Trophoblast cell (in vitro differentiated cells and primary cell): ENCODE data around the gene PMPCA.

ENCODE experiments used
- DNase-seq, 2 donors: peaks; one replicate each; pipeline ENCODE4 v3.0.0-alpha.2; 2016
- H2AFZ ChIP-seq: 2 replicates; pipeline ENCODE4 v1.6.1; 2013; ENCODE audit warnings: low read length, moderate library complexity, mild to moderate bottlenecking; ENCODE audit not compliant: insufficient read depth, poor library complexity
- H2AK5ac ChIP-seq: 2 replicates; pipeline ENCODE4 v1.6.1; 2013; ENCODE audit warnings: mild to moderate bottlenecking, low read length
- H2BK120ac ChIP-seq: 2 replicates; pipeline ENCODE4 v1.6.1; 2013; ENCODE audit warnings: low read length, mild to moderate bottlenecking, moderate library complexity; ENCODE audit not compliant: insufficient read depth, poor library complexity
- H2BK12ac ChIP-seq: 2 replicates; pipeline ENCODE4 v1.6.1; 2013; ENCODE audit warnings: mild to moderate bottlenecking, low read length, moderate library complexity
- H2BK5ac ChIP-seq: 2 replicates; pipeline ENCODE4 v1.6.1; 2013; ENCODE audit warnings: low read length, low read depth, moderate library complexity, mild to moderate bottlenecking; ENCODE audit not compliant: poor library complexity
- H3K14ac ChIP-seq: 2 replicates; pipeline ENCODE4 v1.6.1; 2013; ENCODE audit warnings: mild to moderate bottlenecking, low read length
- H3K18ac ChIP-seq: 2 replicates; pipeline ENCODE4 v1.6.1; 2013; ENCODE audit warnings: mild to moderate bottlenecking, low read length
- H3K23ac ChIP-seq: 2 replicates; pipeline ENCODE4 v1.6.1; 2013; ENCODE audit warnings: low read length
- H3K27ac ChIP-seq: 2 replicates; pipeline ENCODE4 v1.5.1; 2013; ENCODE audit warnings: low read depth, mild to moderate bottlenecking, inconsistent platforms, low read length, moderate library complexity
- H3K27me3 ChIP-seq: 2 replicates; pipeline ENCODE4 v1.6.1; 2013; ENCODE audit warnings: inconsistent platforms, mild to moderate bottlenecking, low read length, moderate library complexity; ENCODE audit not compliant: insufficient read depth
- H3K36me3 ChIP-seq, 2 experiments: 1 replicate in 1 of 2; 2 replicates in 1 of 2; pipeline ENCODE4 v1.6.1; 2013; ENCODE audit warnings: low read length in 2 of 2, mild to moderate bottlenecking in 2 of 2, moderate library complexity in 1 of 2; ENCODE audit not compliant: insufficient read depth in 2 of 2, control insufficient read depth in 1 of 2
- H3K4ac ChIP-seq: 2 replicates; pipeline ENCODE4 v1.6.1; 2013; ENCODE audit warnings: low read depth, mild to moderate bottlenecking, low read length, moderate library complexity
- H3K4me1 ChIP-seq, 2 experiments: 1 replicate in 1 of 2; 2 replicates in 1 of 2; pipeline ENCODE4 v1.6.1; 2013; ENCODE audit warnings: low read length in 2 of 2, mild to moderate bottlenecking in 2 of 2, moderate library complexity in 1 of 2; ENCODE audit not compliant: insufficient read depth in 2 of 2, control insufficient read depth in 1 of 2
- H3K4me2 ChIP-seq: 2 replicates; pipeline ENCODE4 v1.6.1; 2013; ENCODE audit warnings: inconsistent platforms, mild to moderate bottlenecking, low read length, moderate library complexity
- H3K4me3 ChIP-seq: 2 replicates; pipeline ENCODE4 v1.5.1; 2013; ENCODE audit warnings: mild to moderate bottlenecking, low read depth, low read length, inconsistent platforms
- H3K79me1 ChIP-seq: one replicate; pipeline ENCODE4 v1.6.1; 2013; ENCODE audit warnings: low read length
- H3K79me2 ChIP-seq: 2 replicates; pipeline ENCODE4 v1.6.1; 2013; ENCODE audit warnings: low read length, mild to moderate bottlenecking; ENCODE audit not compliant: control insufficient read depth, insufficient read depth, poor library complexity
- H3K9ac ChIP-seq: 2 replicates; pipeline ENCODE4 v1.6.1; 2013; ENCODE audit warnings: mild to moderate bottlenecking, low read length
- H3K9me3 ChIP-seq: 2 replicates; pipeline ENCODE4 v1.6.1; 2013; ENCODE audit warnings: low read depth, mild to moderate bottlenecking, control low read depth, inconsistent platforms, low read length; ENCODE audit not compliant: insufficient read depth
- H4K12ac ChIP-seq: 2 replicates; pipeline ENCODE4 v1.6.1; 2013; ENCODE audit warnings: low read depth, mild to moderate bottlenecking, low read length, moderate library complexity
- H4K8ac ChIP-seq: 2 replicates; pipeline ENCODE4 v1.6.1; 2013; ENCODE audit warnings: low read depth, mild to moderate bottlenecking, low read length, moderate library complexity
- H4K91ac ChIP-seq: one replicate; pipeline ENCODE4 v1.6.1; 2013; ENCODE audit warnings: low read depth, mild to moderate bottlenecking, low read length, moderate library complexity
- WGBS: extraction: QIAGEN DNeasy Blood & Tissue Kit; methylation state at CpG from one replicate; pipeline ENCODE4 v1.1.7; 2013; ENCODE audit warnings: missing lambda C conversion rate; ENCODE audit not compliant: insufficient read length, insufficient coverage; ENCODE audit errors: extremely low coverage; 5-methylcytosine and 5-hydroxymethylcytosine counted together

PMPCA gene

DNA sequence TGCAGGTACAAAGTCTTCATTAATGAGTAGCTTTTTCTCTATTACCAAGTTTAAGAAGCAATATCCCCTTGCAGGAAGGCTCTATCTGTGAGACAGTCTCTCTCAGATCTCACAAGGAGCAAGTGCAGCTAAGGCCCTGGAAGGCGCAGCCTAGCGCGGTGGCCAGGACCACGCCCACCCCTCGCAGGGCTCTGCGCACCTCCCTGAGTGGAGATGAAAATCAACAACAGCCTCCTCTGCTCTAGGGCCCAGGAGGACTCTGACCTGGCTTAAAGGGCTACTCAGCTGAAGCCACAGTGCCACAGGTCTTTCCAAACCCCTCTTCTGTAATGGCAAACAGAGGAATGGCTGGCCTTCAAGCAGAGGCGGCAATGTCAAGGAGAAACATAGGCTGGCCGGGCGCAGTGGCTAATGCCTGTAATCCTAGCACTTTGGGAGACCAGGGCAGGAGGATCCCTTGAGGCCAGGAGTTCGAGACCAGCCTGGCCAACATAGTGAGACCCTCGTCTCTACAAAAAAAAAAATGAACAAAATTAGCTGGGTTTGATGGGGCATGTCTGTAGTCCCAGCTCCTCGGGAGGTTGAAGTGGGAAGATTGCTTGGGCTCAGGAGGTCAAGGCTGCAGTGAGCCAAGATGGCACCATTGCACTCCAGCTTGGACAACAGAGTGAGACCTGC lies 60.5 kb downstream of the PMPCA start:
- no peak overlapping the region for H4K8ac ChIP-seq
- no peak overlapping the region for H3K27ac ChIP-seq
- no CpG with 5 or more reads among the region's 12 CpGs for WGBS
- no peak overlapping the region for H3K14ac ChIP-seq
- H3K23ac ChIP-seq: no peak overlapping the region
- peaks cover 89 to 94% of the 10 kb centered on the region in 2 experiments for H3K36me3 ChIP-seq
- no peaks in the 10 kb centered on the region for H3K4me1 ChIP-seq
- no peak overlapping the region for H2BK5ac ChIP-seq
- no peaks in the 10 kb centered on the region for H3K79me2 ChIP-seq
- no peak overlapping the region for H2AFZ ChIP-seq
- no peak overlapping the region for H3K4me2 ChIP-seq
- no peak overlapping the region for H2BK120ac ChIP-seq
- no peaks in the 10 kb centered on the region for H3K79me1 ChIP-seq
- H3K18ac ChIP-seq: no peak overlapping the region
- no peak overlapping the region for H3K4me3 ChIP-seq
- no peak overlapping the region for H4K12ac ChIP-seq
- no peak overlapping the region for H4K91ac ChIP-seq
- H3K9ac ChIP-seq: no peak overlapping the region
- no peak overlapping the region for H2AK5ac ChIP-seq
- H2BK12ac ChIP-seq: no peak overlapping the region
- no peak overlapping the region for H3K4ac ChIP-seq
- H3K9me3 ChIP-seq: peaks cover 5% of the 10 kb centered on the region
- DNase-seq: no peak
- H3K27me3 ChIP-seq: no peaks in the 10 kb centered on the region

DNA sequence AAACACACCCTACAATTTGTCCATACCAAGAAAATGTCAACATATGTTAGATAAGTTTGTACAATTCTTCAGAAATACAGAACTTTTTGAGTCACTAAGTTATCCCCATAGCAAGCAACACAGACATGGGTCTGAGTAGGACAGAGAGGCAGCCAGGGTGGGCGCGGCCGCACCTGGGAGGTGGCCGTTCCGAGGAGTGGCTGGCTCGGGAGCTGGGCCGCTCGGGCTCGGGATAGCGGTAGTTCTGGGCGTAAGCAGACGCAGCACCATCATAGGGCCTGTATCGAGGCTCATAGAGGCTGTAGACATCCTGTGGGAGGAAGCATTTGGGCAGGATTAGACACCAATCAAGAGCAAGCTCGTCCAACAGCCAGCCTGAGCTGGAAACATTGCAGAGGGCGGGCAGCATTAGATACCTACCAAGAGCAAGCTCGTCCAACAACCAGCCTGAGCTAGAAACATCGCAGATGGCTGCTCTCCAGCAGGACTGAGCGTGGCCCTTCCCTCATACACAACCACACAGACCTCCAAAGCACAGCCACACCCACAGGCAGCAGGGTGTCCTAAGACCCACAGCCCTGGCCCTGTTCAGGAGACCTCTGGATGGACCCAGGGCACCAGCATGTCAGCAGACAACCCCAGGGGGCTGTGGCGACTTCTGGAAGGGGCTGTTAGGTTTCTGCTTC lies 61.5 kb downstream of the PMPCA start:
- H3K79me2 ChIP-seq: no peaks in the 10 kb centered on the region
- no peak overlapping the region for H2BK120ac ChIP-seq
- no peaks in the 10 kb centered on the region for H3K27me3 ChIP-seq
- H4K12ac ChIP-seq: no peak overlapping the region
- no peak overlapping the region for H2BK12ac ChIP-seq
- H3K9ac ChIP-seq: no peak overlapping the region
- H3K18ac ChIP-seq: no peak overlapping the region
- no peak overlapping the region for H2AFZ ChIP-seq
- no peak overlapping the region for H3K4me2 ChIP-seq
- H3K27ac ChIP-seq: no peak overlapping the region
- H3K4ac ChIP-seq: no peak overlapping the region
- no peak for DNase-seq
- H2BK5ac ChIP-seq: no peak overlapping the region
- no peaks in the 10 kb centered on the region for H3K79me1 ChIP-seq
- H4K91ac ChIP-seq: no peak overlapping the region
- WGBS: no CpG with 5 or more reads among the region's 19 CpGs
- no peak overlapping the region for H3K4me3 ChIP-seq
- H3K9me3 ChIP-seq: peaks cover 5% of the 10 kb centered on the region
- peaks cover 89 to 94% of the 10 kb centered on the region in 2 experiments for H3K36me3 ChIP-seq
- no peaks in the 10 kb centered on the region for H3K4me1 ChIP-seq
- H3K14ac ChIP-seq: no peak overlapping the region
- no peak overlapping the region for H4K8ac ChIP-seq
- no peak overlapping the region for H3K23ac ChIP-seq
- no peak overlapping the region for H2AK5ac ChIP-seq

DNA sequence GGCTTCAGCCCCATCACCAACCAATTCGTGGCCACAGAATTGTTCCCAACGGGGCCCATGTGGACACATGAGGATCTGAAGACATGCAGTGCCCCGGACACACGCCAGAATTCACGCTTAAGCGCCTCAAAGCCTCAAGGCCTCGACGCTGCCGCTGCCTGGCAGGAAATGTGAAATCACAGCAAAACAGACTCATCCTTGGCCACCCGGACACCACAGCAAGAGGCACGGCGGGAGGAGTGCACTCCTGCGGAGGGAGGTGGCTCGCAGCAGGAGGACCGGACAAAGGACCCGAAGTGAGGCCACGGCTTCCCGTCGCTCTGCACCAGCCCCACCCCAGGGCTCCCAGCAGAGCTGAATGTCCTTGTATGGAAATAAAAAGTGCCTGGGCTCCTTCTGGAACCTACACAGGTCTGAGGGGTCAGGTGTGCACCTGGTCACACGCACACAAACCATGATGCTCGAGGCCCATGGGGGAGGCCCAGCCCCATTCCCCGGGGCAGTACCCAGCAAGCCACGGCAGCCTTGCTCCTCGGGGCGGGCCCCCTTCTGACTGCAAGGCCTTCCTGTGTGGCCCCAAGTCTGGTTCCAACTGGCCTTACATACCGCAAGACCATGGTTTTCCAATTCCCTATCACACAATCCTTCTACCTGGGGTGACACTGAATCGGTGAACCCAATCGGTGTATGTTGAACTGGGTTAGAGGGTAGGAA lies 62.3 kb downstream of the PMPCA start:
- Histone ChIP-seq H4K91ac (no peak overlapping the region), H3K79me2 (no peaks in the 10 kb centered on the region), H4K8ac (no peak overlapping the region), H3K27ac (no peak overlapping the region), H2AK5ac (no peak overlapping the region), H2BK5ac (no peak overlapping the region), H3K18ac (no peak overlapping the region), H3K27me3 (no peaks in the 10 kb centered on the region), H3K14ac (no peak overlapping the region), H2AFZ (no peak overlapping the region), H3K4me3 (no peak overlapping the region), H2BK120ac (no peak overlapping the region), H3K79me1 (no peaks in the 10 kb centered on the region), H3K9ac (no peak overlapping the region), H3K23ac (no peak overlapping the region), H3K9me3 (peaks cover 5% of the 10 kb centered on the region), H3K4ac (no peak overlapping the region), H3K4me1 (no peaks in the 10 kb centered on the region), H3K4me2 (no peak overlapping the region), H4K12ac (no peak overlapping the region), H3K36me3 (peaks cover 91 to 95% of the 10 kb centered on the region in 2 experiments), H2BK12ac (no peak overlapping the region)
- no peak for DNase-seq
- WGBS: no CpG with 5 or more reads among the region's 28 CpGs

DNA sequence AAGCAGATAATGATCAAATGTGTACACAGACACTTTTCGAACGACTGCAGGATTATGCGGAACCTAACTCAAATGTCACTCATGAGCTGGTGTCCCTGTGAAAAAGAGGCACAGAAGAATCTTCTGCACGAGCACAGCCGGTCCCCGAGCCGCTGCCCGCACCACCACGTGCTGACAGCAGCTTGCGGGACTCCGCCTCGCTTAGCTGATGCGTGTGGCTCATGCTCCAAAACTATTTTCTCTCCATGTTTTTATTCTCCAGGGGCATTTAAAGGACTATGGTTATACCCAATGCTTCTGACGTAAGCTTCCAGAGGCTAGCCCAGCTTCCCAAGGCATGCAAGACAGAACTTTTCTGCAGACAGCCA lies 62.9 kb downstream of the PMPCA start:
- H4K91ac ChIP-seq: no peak overlapping the region
- no peak overlapping the region for H2BK5ac ChIP-seq
- H3K9me3 ChIP-seq: peaks cover 5% of the 10 kb centered on the region
- H3K23ac ChIP-seq: no peak overlapping the region
- WGBS: no CpG with 5 or more reads among the region's 14 CpGs
- H4K8ac ChIP-seq: no peak overlapping the region
- no peak overlapping the region for H2AFZ ChIP-seq
- H3K27me3 ChIP-seq: no peaks in the 10 kb centered on the region
- H3K9ac ChIP-seq: no peak overlapping the region
- no peak overlapping the region for H2BK120ac ChIP-seq
- H3K14ac ChIP-seq: no peak overlapping the region
- no peak overlapping the region for H3K4me3 ChIP-seq
- no peak overlapping the region for H2BK12ac ChIP-seq
- no peak for DNase-seq
- H3K18ac ChIP-seq: no peak overlapping the region
- H3K79me1 ChIP-seq: no peaks in the 10 kb centered on the region
- H3K4me2 ChIP-seq: no peak overlapping the region
- H3K4ac ChIP-seq: no peak overlapping the region
- H3K4me1 ChIP-seq: no peaks in the 10 kb centered on the region
- H3K36me3 ChIP-seq: peaks cover 89 to 95% of the 10 kb centered on the region in 2 experiments
- H4K12ac ChIP-seq: no peak overlapping the region
- H3K79me2 ChIP-seq: peaks cover 2% of the 10 kb centered on the region
- no peak overlapping the region for H2AK5ac ChIP-seq
- H3K27ac ChIP-seq: no peak overlapping the region
